GM12878 (cell line): ENCODE measurements around the gene HTR1D. TPM values are rescaled to one million over a fixed set of nuclear protein-coding genes. Genes with fewer than 3 reads are reported as not detected.

Experiments used
- ATAC-seq: fragments of 200-7000 bp; cut with Tn5 transposase; 3 replicates; pipeline ENCODE4 v1.9.1; 2020; ENCODE audit warnings: mild to moderate bottlenecking, moderate library complexity
- BruUV-seq: library from RNA; stranded (reverse); fragments of 400-500 nt; replicated peaks from 2 replicates; lab custom pipeline; 2021; lab: Mats Ljungman, UMichigan
- CTCF ChIA-PET: fragments of 300-600 bp; sonication (Branson Sonifier 250); formaldehyde crosslinking; extraction: SDS; loops from one replicate; lab custom pipeline; 2021; ENCODE audit warnings: inconsistent platforms; lab: Yijun Ruan, JAX
- POLR2A ChIA-PET: fragments of 350-600 bp; formaldehyde crosslinking; extraction: SDS; loops from one replicate; lab custom pipeline; 2021; ENCODE audit warnings: inconsistent platforms; lab: Charles Lee
- RAD21 ChIA-PET: fragments of 300-600 bp; sonication (Branson Sonifier 250); formaldehyde crosslinking; loops from one replicate; lab custom pipeline; 2023; ENCODE audit warnings: antibody characterized with exemption; ENCODE audit not compliant: unreplicated experiment; lab: Charles Lee
- SMC1A ChIA-PET: fragments of 300-600 bp; sonication (Branson Sonifier 250); formaldehyde crosslinking; loops from one replicate; lab custom pipeline; 2023; ENCODE audit not compliant: unreplicated experiment, uncharacterized antibody; lab: Charles Lee
- DNase-seq: peaks from one replicate; pipeline ENCODE4 v3.0.0-alpha.2; 2011; ENCODE audit warnings: low read depth, low spot score
- FAIRE-seq: peaks from 3 replicates; lab custom pipeline; 2011; peaks lifted over from hg19 to GRCh38; lab: Jason Lieb, UNC
- H2AFZ ChIP-seq: 2 replicates; pipeline ENCODE4 v1.6.0; 2011; ENCODE audit warnings: low read depth, low read length, control low read depth; ENCODE audit not compliant: control insufficient read depth
- H3K27ac ChIP-seq: 2 replicates; pipeline ENCODE4 v1.5.1; 2011; ENCODE audit warnings: control low read depth; ENCODE audit not compliant: control insufficient read depth, insufficient read depth
- H3K27me3 ChIP-seq, 2 experiments: replicated peaks in 1 of 2; 2 replicates each; pipeline versions ENCODE4 v1.6.0 to v1.6.1; 2011; ENCODE audit warnings: low read length in 1 of 2; ENCODE audit not compliant: control insufficient read depth in 2 of 2, insufficient read depth in 2 of 2
- H3K36me3 ChIP-seq, 2 experiments: 2 replicates each; pipeline ENCODE4 v1.5.1; 2011; ENCODE audit warnings: low read length in 1 of 2; ENCODE audit not compliant: control insufficient read depth in 2 of 2, insufficient read depth in 2 of 2
- H3K4me1 ChIP-seq: 2 replicates; pipeline ENCODE4 v1.6.1; 2011; ENCODE audit warnings: mild to moderate bottlenecking, low read length, moderate library complexity, mixed read lengths; ENCODE audit not compliant: control insufficient read depth, insufficient read depth
- H3K4me2 ChIP-seq: 2 replicates; pipeline ENCODE4 v1.6.0; 2011; ENCODE audit warnings: control low read depth; ENCODE audit not compliant: control insufficient read depth, insufficient read depth
- H3K4me3 ChIP-seq: fragments of 200-600 bp; sonication (generic); 2 replicates; pipeline ENCODE4 v1.5.1; 2016
- H3K79me2 ChIP-seq: 2 replicates; pipeline ENCODE4 v1.6.0; 2011; ENCODE audit warnings: low read length; ENCODE audit not compliant: control insufficient read depth, insufficient read depth
- H3K9ac ChIP-seq: 2 replicates; pipeline ENCODE4 v1.8.0; 2011; ENCODE audit warnings: low read length, control low read depth, mixed read lengths; ENCODE audit not compliant: control insufficient read depth, insufficient read depth
- H3K9me3 ChIP-seq: replicated peaks from 3 replicates; pipeline ENCODE4 v1.5.1; 2011; ENCODE audit warnings: mild to moderate bottlenecking, low read length; ENCODE audit not compliant: control insufficient read depth, insufficient read depth
- H4K20me1 ChIP-seq: 2 replicates; pipeline ENCODE4 v1.6.0; 2011; ENCODE audit not compliant: control insufficient read depth, insufficient read depth
- ASH2L ChIP-seq: fragments of 300-600, 200-600 bp; sonication (generic); IDR thresholded peaks from 2 replicates; pipeline ENCODE4 v1.6.1; 2017; ENCODE audit warnings: low read depth, mild to moderate bottlenecking, borderline replicate concordance
- BMI1 ChIP-seq: fragments of 450-650 bp; IDR thresholded peaks from 2 replicates; pipeline ENCODE4 v1.6.1; 2016; ENCODE audit warnings: mild to moderate bottlenecking, moderate library complexity, borderline replicate concordance
- CBFB ChIP-seq: IDR thresholded peaks from 2 replicates; pipeline ENCODE4 v1.6.1; 2016; ENCODE audit warnings: antibody characterized with exemption, low read depth
- DPF2 ChIP-seq: fragments of 450-650 bp; IDR thresholded peaks from 2 replicates; pipeline ENCODE4 v1.6.1; 2017; ENCODE audit warnings: mild to moderate bottlenecking
- ETV6 ChIP-seq, 2 experiments: fragments of 450-650 bp in 1 of 2; IDR thresholded peaks in 1 of 2; conservative IDR thresholded peaks in 1 of 2; 2 replicates each; pipeline ENCODE4 v1.6.1; 2014; ENCODE audit warnings: antibody characterized with exemption in 1 of 2, borderline replicate concordance in 1 of 2, low read depth in 1 of 2, mild to moderate bottlenecking in 1 of 2, moderate library complexity in 1 of 2
- FOS ChIP-seq: IDR thresholded peaks from 3 replicates; pipeline ENCODE4 v1.6.1; 2011; ENCODE audit warnings: borderline replicate concordance; ENCODE audit not compliant: insufficient read length; ENCODE audit errors: extremely low read depth
- NBN ChIP-seq: fragments of 450-650 bp; IDR thresholded peaks from 2 replicates; pipeline ENCODE4 v1.6.1; 2016
- NR2C1 ChIP-seq: fragments of 450-650 bp; IDR thresholded peaks from 2 replicates; pipeline ENCODE4 v1.6.1; 2017; ENCODE audit warnings: antibody characterized with exemption, mild to moderate bottlenecking, moderate library complexity
- NR2F1 ChIP-seq: fragments of 450-650 bp; conservative IDR thresholded peaks from 2 replicates; pipeline ENCODE4 v1.6.1; 2017; ENCODE audit warnings: mild to moderate bottlenecking
- RELA ChIP-seq: fragments of 450-650 bp; IDR thresholded peaks from 2 replicates; pipeline ENCODE4 v1.8.0; 2014; ENCODE audit warnings: borderline replicate concordance; ENCODE audit not compliant: partially characterized antibody
- STAT1 ChIP-seq: fragments of 450-650 bp; conservative IDR thresholded peaks from 2 replicates; pipeline ENCODE4 v1.6.1; 2014; ENCODE audit warnings: antibody characterized with exemption, mild to moderate bottlenecking
- SUZ12 ChIP-seq: fragments of 200-600 bp; sonication (generic); IDR thresholded peaks from one replicate; pipeline ENCODE4 v1.6.1; 2018; ENCODE audit warnings: antibody characterized with exemption, mild to moderate bottlenecking; ENCODE audit not compliant: unreplicated experiment
- WGBS: methylation state at CpG from one replicate; pipeline ENCODE4 v1.1.6; 2016; ENCODE audit warnings: low lambda C conversion rate; ENCODE audit not compliant: insufficient replicate concordance, insufficient coverage; ENCODE audit errors: missing lambda C conversion rate; 5-methylcytosine and 5-hydroxymethylcytosine counted together
- in situ Hi-C: fragments of 300-500 bp; cut with MboI; formaldehyde crosslinking; loops from 9 replicates; pipeline ENCODE4 v1.14.3; 2018; ENCODE audit warnings: mixed read lengths
- intact Hi-C: fragments of 100-400 bp; cut with micrococcal nuclease; formaldehyde crosslinking; loops from one replicate; pipeline ENCODE4 v1.14.2; 2022; ENCODE audit not compliant: unreplicated experiment
- polyA plus RNA-seq, 11 experiments: library from polyadenylated mRNA; depleted of rRNA in 4 of 11; unstranded in 6 of 11; stranded (reverse) in 5 of 11; fragments of >200 nt; fragmentation: Nextera tagmentation in 4 of 11; fragmentation: Illumina TruSeq in 1 of 11; extraction: Ambion mirVana in 4 of 11; extraction: Trizol in 1 of 11; gene quantifications; 1 replicate in 1 of 11; 2 replicates in 10 of 11; pipeline versions ENCODE4 v1.2.1 to v1.2.3, GENCODE V29; 2011 to 2016; ENCODE audit warnings: inconsistent platforms in 2 of 11, missing spikeins in 2 of 11, low read depth in 1 of 11
- total RNA-seq, 4 experiments: library from RNA; depleted of rRNA in 3 of 4; stranded (reverse); fragments of >200 nt in 3 of 4; fragmentation: Illumina TruSeq in 1 of 4; extraction: Trizol in 1 of 4; gene quantifications; 2 replicates each; pipeline versions ENCODE4 v1.2.1 to v1.2.3, GENCODE V29; 2013 to 2021
- TF ChIP-seq, protein P1 (sequence below): fragments of 450-650 bp; IDR thresholded peaks from 2 replicates; pipeline ENCODE4 v1.6.1; 2018; ENCODE audit warnings: borderline replicate concordance, mild to moderate bottlenecking; ENCODE audit not compliant: partially characterized antibody
- TF ChIP-seq, protein P2 (sequence below): IDR thresholded peaks from 2 replicates; pipeline ENCODE4 v1.6.1; 2011; ENCODE audit warnings: borderline replicate concordance, low read depth, mild to moderate bottlenecking, moderate library complexity, low read length; ENCODE audit not compliant: insufficient read depth, poor library complexity, severe bottlenecking

Gene HTR1D
- total and polyA plus RNA-seq, 10 of the 15 experiments (the other 5 are each of a cell fraction or from before 2014, with no cell fraction given), result 0.07 TPM; not detected in 9

DNA sequence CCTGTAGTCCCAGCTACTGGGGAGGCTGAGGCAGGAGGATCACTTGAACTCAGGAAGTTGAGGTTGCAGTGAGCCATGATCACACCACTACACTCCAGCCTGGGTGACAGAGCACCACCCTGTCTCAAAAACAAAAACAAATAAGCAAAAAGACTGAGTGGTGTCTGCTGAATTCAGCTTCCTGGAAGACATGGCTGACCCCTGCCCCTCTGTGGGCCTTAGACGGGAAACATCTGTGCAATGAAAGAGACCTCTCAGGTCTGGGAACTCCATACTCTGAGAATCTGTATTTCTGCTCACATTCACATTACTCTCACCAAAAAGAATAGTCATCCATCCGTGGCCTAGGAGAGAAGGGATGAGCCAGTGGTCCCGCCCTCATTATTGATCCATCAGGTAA lies 2.0 kb downstream of the HTR1D start (continued):
- TF ChIP-seq STAT1 (no peak), RELA (no peak)

DNA sequence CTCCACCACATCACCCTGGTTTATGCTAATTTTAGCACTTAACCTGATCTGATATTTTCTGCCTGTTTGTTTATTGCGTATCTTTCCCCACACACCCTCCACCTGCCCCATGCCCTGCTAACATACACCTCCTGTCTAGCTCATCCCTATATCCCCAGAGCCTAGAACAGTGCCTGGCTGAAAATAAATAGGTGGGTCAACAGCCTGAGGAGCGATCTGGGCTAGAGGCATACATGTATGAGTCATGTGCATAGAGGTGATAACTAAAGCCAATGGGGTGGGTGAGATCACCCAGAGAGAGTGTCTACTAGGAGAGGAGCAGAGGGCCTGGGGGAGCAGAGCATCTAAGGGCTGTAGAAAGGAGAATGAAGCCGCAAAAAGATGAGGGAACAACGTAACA lies 2.7 kb downstream of the HTR1D start:
- Histone ChIP-seq H3K79me2 (no peaks in the 10 kb centered on the region), H3K27ac (no peak overlapping the region), H4K20me1 (no peaks in the 10 kb centered on the region), H3K4me1 (peaks cover 3% of the 10 kb centered on the region), H3K9me3 (no peaks in the 10 kb centered on the region), H3K4me3 (no peak overlapping the region), H3K36me3 (no peaks in the 10 kb centered on the region), H3K4me2 (no peak overlapping the region)
- intact Hi-C loops, result loop anchor here (5.0 to 10.0 kb wide), 2 partner anchors 60 to 188 kb away; no protein-coding TSS in a partner anchor
- CTCF ChIA-PET, result interaction anchor here (0.6 to 1.0 kb wide), 3 partner anchors 30 to 816 kb away, joined by 3 read pairs; no protein-coding TSS in a partner anchor
- no TSS peak for BruUV-seq
- no peak for ATAC-seq
- no peak for DNase-seq
- SMC1A ChIA-PET, result no interaction called here
- TF ChIP-seq NBN, result no peak
- no peak for TF ChIP-seq SUZ12
- TF ChIP-seq, protein P1, sequence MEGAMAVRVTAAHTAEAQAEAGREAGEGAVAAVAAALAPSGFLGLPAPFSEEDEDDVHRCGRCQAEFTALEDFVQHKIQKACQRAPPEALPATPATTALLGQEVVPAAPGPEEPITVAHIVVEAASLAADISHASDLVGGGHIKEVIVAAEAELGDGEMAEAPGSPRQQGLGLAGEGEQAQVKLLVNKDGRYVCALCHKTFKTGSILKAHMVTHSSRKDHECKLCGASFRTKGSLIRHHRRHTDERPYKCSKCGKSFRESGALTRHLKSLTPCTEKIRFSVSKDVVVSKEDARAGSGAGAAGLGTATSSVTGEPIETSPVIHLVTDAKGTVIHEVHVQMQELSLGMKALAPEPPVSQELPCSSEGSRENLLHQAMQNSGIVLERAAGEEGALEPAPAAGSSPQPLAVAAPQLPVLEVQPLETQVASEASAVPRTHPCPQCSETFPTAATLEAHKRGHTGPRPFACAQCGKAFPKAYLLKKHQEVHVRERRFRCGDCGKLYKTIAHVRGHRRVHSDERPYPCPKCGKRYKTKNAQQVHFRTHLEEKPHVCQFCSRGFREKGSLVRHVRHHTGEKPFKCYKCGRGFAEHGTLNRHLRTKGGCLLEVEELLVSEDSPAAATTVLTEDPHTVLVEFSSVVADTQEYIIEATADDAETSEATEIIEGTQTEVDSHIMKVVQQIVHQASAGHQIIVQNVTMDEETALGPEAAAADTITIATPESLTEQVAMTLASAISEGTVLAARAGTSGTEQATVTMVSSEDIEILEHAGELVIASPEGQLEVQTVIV, result no peak
- TF ChIP-seq NR2F1, result no peak
- TF ChIP-seq, protein P2, sequence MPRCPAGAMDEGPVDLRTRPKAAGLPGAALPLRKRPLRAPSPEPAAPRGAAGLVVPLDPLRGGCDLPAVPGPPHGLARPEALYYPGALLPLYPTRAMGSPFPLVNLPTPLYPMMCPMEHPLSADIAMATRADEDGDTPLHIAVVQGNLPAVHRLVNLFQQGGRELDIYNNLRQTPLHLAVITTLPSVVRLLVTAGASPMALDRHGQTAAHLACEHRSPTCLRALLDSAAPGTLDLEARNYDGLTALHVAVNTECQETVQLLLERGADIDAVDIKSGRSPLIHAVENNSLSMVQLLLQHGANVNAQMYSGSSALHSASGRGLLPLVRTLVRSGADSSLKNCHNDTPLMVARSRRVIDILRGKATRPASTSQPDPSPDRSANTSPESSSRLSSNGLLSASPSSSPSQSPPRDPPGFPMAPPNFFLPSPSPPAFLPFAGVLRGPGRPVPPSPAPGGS, result no peak
- TF ChIP-seq DPF2, result no peak
- no peak for TF ChIP-seq BMI1
- no peak for TF ChIP-seq ETV6 (conservative IDR thresholded peaks at IDR 0.05 in 1 of 2, IDR thresholded peaks at IDR 0.05 in 1 of 2; ENCODE audit: borderline replicate concordance in 1 of 2, low read depth in 1 of 2)
- no peak for TF ChIP-seq NR2C1
- no peak for TF ChIP-seq CBFB
- TF ChIP-seq FOS, result no peak
- TF ChIP-seq ASH2L, result no peak
- TF ChIP-seq, all 136 proteins: peak for 0
- Histone ChIP-seq H2AFZ (no peak overlapping the region), H3K27me3 (peaks cover 0 to 5% of the 10 kb centered on the region in 2 experiments; a peak in 3 of 4 replicates), H3K9ac (no peak overlapping the region)
- ChIA-PET RAD21 (no interaction called here), POLR2A (interaction anchor here (0.6 kb wide), 1 partner anchor 13 kb away, joined by 3 read pairs; no protein-coding TSS in a partner anchor)
- FAIRE-seq, result no peak
- WGBS, result 62% methylated on average over 4 of the region's 4 CpGs
- in situ Hi-C loops, result no loop called here
